CMK (cell line): ENCODE data around the gene PKP4.
"Not testable (repeated sequence)": the region's sequence is repeated elsewhere in the genome, so short reads cannot be mapped to it uniquely, and the experiment has no call there.

Source experiments
- DNase-seq: peaks from one replicate; pipeline ENCODE4 v3.0.0-alpha.2; 2010; ENCODE audit warnings: low read depth

The PKP4 gene

DNA sequence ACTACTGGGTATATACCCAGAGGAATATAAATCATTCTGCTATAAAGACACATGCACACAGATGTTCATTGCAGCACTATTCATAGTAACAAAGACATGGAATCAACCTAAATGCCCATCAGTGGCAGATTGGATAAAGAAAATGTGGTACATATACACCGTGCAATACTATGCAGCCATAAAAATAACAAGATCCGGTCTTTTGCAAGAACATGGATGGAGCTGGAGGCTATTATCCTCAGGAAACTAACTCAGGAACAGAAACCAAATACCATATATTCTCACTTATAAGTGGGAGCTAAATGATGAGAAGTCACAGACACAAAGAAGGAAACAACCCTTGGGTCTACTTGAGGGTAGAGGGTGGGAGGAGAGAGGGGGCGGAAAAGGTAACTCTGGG, 16.5 kb downstream of the PKP4 start:
- DNase-seq, result not testable (repeated sequence)

DNA sequence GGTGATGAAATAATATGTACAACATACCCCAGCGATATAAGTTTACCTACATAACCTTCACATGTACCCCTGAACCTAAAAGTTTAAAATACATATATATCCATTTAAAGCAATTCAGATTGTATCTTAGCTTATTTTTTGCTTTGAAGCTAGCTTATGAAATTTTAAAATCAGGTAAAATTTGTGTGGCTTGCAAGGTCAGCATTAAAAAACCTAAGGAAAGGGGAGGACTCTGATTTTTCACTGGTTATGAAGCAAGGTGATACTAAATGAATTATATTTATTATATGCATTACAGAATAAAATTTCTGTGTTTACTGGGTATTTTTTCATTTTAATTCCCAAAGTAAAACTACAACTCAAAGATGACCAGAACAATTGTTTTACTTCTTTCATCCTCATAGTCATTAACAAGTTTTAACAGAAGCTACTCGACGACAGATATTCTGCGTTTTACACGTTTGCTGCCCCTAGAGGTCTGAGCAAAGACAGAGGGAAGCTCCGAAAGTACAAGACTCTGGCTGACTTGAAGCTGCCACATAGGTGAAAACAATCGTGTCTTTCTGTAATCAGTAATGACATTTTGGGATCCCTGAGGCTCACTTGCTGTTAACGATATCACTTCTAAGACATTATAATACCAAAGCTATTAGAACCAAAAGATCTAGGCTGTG, 17.1 kb downstream of the PKP4 start:
- DNase-seq, result no peak

DNA sequence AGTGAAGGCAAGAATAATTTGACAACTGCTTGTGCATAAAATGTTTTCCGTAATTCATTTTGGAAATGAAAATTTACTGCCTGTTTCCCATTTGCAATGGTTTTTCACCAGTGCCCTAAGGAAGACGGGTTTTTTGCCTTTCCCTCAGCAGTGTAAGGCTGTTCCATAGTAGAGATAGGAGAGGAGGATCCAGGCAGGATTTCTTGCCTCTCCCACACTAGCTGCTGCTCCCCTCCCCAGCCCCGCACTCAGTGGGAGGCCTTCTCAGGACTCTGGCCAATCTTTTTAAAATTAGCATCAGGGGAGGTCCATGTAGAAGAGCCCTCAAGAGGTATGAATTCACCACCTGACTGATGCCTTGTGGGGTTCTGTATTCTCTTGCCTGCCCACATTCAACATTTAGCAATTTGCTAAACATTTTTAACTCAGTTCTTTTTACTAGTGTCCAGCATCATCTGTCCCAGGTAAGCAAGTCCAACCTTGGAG, 17.8 kb downstream of the PKP4 start:
- DNase-seq, result not testable (repeated sequence)

DNA sequence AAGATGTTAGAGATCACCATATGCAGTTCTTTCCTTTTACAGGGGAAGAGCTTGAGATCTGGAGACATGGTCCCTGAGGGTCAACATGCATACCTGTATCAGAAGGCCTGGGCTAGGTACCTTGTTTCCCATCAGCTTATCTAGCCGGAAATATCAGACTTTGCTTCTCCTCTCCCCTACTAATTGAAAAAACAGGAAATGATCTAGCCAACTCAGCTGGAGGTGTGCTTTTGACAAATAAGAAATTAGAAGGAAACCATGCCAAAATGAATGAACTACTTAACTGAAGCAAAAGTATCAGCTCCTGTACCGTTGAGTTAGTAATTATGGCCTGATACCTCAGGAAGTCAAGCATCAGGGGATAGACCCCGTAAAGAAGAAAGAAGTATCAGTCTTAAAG, 20.4 kb downstream of the PKP4 start:
- no peak for DNase-seq

DNA sequence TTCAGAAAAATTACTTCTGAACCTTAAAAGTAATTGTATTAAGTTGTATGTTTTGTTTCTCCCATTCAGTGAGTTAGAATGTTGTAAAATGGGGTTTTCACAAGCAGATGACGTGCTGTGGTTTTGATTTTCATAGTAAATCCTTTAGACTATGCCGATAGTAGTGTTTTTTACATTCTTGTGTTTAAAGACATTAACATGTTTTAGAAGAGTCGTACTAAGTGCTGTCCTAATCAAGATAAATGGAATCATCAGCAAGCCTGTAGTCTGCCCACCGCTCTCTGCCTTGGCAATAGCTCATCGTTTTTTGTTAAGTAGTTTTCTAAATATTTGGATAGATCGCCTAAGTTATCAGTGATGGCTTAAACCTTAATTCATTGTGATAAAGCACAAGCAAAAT, 21.5 kb downstream of the PKP4 start:
- no peak for DNase-seq

DNA sequence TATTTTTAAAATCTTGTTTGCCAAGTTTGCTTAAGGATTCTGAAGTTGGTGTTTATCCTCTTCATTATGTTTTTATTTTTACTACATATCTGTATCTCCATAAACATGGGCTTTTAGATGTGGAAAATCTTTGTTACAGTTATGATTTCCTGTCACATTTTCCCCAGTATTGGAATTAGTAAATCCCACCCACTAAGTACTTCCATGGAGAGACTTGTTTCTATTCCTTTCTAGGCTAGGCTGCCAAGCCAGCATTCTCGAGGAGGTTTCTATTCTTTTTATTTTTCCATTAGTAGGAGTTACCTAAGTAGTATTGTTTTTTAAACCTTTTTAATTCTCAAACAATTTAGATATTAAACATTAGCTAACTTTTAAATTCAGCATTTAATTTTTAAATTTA, 22.1 kb downstream of the PKP4 start:
- no peak for DNase-seq

DNA sequence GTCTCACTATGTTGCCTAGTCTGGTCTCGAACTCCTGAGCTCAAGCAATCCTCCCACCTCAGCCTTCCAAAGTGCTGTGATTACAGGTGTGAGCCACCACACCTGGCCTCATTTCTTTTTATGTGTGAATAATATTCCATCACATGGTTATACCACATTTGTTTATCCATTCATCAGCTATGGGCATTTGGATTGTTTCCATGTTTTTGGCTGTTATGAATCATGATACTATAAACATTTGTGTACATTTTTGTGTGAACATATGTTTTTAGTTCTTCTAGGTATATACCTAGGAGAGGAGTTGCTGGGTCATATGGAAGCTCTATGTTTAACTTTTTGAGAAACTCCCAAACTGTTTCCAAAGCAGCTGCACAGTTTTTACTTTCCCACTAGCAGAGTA, 24.4 kb downstream of the PKP4 start:
- DNase-seq, result no peak

DNA sequence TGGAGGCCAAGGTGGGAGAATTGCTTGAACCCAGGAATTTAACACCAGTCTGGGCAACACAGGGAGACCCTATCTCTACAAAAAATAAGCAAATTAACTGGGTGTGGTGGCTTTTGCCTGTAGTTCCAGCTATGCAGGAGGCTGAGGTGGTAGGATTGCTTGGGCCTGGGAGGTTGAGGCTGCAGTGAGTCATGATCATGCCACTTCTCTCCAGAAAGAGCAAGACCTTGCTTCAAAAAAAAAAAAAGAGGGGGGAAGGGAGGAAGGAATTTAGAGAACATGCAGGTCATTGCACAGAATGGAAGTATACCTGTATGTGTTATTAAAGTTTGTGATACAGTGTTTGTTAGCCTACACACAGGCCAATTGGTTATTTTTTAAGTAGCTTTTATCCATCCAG, 25.8 kb downstream of the PKP4 start:
- DNase-seq, result no peak

DNA sequence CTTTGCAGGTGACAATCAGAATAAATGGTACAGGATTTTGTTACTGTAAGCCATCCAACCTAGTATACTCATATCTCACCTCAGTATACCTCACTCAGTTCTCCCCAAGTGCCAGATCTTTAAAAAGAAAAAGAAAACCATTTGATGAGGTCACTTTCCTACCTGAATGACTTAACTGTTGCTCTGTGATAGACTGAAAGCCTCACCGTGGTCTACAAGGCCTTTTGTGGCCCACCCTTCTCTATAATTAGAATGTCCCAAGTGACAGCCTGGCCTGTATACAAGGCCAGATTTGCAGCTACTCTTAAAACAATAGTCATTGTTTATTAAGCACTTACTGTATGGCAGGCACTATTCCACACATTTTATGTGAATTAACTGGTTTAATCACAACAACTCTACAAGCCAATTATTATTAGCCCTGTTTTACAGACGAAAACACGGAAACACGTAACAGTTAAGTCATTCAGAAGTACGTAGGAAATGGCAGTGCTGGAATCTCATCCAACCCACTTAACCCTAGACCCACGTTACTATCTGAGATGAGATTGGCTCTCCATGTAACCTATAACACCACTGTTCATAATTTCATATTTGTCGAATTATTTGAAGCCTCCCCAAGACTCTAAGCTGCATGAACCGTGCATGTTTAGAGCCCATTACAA, 28.3 kb downstream of the PKP4 start:
- no peak for DNase-seq

DNA sequence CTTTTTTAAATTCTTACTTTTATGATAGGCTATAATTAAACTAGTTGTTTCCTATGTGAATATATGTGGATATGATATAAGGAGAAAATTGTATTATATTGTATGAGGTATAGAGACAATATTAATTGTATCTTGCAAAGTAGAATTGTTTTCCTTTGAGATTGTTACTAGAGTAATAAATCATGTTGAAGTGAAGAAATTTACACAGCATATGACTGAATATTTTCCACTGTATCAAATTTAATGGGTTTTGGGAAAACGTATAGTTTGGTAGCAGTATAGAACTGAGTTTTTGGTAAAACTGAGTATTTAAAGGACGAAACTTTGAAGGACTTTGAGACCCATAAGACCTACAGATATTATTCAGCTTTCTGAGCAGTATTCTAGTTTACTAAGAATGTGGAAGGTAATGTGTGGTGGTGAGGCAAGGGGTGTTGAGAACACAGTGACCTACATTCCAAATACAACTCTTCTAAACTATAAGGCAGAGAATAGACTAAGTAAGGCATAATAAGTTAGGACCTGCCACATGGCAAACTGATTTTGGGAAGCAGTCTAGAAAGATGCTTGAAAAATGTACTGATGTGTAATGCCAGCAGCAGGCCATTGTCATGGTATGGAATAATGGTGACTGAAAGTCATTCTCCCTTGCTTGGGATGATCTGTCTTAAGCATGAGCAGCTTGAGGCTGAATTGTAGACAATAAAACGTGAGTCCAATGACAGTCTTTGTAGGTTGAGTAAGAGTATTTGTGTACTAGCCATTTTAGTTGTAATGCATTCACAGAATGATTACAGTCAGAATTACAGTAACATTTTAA, 29.6 kb downstream of the PKP4 start:
- DNase-seq, result no peak

DNA sequence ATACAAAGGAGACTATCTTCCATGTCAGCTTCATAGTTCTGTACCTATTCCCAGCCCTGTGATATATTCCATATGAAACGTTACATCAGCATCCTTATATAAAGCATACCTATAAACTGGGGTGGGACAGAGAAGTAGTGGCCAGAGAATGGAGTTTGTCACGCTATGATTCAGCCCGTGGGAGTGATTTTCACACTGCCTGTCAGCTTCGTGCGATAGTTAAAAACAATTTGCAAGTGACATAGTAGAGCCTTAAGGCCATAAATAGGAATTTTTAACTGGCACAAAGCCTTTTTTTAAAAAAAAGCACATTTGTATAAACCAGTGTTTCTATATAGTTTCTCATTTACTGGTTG, 30.2 kb downstream of the PKP4 start:
- DNase-seq, result no peak

DNA sequence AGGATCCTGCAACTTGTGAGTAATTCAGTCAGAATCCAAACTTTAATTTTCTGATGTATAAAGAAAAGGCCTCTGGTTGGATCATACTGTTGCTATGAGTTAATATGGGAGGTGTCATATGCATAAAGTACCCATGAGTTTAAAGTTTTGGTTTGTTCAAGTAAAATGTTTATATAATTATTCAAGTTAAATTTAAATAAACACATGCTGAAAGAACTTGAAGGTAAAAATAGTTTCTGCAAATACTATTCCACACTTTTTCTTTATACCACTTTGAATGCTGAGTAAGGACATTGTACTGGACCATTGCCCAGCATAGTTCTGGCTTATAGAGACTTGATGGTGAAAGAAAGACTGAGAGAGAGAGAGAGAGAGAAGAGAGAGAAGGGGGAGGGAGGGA, 30.7 kb downstream of the PKP4 start:
- no peak for DNase-seq

DNA sequence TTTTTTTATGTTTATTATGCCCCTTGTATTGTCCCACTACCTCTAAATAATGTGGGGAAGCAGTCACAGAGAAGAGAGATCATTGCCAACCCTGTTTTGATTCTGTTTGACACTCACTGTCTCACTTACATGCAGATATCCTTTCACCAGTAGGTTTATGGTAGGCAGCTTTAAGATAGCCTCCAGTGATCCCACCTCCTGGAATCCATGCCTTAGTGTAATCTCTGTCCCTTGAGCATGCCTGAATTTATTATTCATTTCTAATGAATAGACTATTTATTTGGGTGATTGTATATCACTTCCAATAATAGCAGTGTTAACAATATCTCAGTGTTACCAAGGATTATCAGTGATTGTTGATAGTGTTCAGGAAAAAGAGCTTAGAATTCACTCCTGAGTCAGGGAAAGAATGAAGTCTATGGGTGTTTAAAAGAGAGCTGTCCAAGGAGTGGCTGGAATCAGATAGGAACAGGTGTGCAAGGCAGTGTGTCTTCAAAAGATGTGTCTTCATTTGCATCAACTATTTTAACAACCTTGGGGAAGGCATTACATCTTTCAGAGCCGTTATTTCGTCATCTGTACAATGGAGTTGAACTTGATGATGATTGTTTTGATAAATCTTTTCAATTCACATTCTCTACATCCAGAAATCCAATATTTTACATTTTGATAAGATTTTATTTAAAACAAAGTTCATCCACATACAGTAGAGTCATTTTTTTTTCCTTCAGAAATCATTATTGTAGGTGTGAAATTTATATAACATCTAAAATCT, 31.9 kb downstream of the PKP4 start:
- DNase-seq, result no peak

DNA sequence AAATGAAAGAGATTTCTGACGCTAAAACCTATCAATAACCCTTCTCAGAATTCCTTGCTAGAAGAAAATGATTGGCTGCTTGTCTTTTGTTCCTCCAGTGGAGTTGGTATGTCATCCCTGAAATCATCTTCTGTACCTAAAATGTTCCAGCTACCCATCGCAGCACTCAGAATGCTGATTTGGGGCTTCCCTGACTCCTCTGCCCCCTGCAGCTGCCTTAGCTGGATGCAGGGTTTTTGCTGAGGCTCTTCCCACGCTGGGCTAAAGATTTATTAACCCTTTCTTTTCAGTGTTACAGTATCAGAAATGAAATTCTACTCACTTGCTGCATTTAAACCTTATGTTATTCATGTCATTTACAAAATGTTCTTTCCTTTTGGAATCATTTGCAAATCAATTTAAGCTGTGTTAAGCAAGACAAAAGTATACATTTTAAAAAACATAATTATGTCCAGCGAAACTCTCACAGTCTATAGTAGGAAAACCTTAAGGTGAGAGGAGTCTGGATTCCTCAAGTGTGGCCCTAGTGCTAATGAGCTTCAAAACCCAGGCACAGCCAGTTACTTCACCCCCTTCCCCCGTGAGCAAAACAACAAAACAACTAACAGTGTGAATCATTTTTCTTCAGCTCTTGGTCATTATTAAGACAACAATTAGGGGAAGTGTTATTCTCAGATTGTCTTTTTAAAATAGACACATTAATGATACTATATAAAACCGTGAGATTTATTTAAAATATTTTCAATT, 32.8 kb downstream of the PKP4 start:
- DNase-seq, result no peak

DNA sequence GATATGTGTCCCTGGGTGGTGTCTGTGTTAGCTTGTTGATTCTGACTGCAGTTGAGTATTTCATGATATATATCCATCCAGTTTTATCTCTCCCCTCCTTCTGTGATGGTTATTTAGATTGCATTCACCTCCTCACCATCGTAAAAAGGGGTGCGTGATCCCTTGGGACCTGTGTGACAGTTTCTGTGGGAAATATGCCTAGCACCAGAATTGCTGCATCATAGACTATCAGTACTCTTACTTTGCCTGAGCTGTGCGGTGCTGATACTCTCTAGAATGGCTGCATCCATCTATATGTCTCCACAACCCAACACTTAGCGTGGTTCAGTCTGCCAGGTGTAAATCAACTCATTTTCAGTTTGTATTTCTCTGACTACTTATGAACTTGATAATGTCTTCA, 34.3 kb downstream of the PKP4 start:
- no peak for DNase-seq

DNA sequence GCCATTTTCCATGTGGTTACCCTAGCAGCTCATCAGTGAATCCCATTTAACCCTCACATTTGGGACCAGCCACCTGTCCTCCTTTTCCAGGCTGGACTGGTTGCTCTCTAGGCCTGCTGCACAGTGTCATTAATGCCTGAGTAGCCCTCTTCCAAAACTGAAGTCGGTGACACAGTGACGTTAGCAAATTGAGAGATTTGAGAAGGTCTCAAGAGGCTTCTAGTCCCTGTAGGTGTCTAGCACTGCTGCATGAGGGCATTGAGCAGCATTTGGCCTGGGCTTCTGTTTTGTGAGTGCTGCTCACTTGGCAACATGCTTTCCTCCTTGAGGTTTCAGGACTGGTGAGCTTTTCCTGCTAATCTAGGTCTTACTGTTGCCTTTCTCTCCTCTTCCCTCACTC, 36.7 kb downstream of the PKP4 start:
- DNase-seq, result no peak

DNA sequence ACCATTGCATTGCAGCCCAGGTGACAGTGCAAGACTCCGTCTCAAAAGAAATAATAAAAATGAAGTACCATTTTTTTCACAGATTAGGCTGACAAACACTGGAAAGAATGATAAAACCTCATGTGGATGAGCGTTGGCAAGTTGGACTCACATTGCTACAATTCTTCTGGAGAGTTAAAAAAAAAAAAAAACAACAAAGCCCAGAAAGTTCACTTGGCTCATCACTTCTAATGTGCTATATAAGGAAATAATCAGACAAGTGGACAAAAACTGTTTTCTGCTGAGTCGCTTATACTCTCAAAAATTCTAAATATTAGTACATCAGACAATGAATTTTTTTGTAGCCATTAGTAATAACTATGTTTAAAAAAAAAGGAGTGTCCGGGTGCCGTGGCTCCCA, 38.4 kb downstream of the PKP4 start:
- no peak for DNase-seq

DNA sequence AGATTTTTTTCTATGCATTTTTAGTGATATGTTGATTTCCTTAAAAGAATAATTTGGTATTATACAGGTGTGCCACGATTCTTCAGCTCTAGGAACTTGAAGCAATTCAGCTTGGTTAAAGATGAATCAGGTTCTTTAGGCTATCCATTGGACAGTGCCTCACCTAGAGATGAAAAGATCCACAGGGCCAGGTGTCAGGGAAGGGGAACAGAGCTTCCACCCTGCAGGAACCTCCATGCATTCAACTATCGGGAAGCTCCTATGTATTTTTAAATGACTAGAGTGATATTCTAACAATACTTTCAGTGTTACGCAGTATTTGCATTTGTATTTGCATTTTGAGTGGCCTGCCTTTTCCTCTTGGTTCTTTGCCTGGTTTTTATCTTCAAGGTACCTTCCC, 40.2 kb downstream of the PKP4 start:
- no peak for DNase-seq

DNA sequence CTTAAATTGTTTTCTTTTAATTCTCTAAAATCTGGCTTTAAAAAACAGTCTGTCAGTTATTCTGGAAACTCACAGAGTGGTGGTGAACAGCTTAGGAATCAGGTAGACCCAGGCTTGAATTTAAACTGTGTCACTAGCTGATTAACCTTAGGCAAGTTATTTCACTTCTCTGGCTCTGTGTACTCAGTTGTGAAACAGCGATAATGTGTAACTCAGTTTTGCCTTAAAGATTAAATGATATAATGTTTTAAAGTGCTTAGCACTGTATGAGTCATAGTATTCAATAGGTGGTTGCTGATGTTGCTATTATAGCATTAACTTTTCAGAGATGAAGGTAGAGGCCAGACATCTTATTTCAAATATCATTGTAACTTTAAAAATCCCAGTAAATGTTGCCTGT, 40.7 kb downstream of the PKP4 start:
- no peak for DNase-seq

DNA sequence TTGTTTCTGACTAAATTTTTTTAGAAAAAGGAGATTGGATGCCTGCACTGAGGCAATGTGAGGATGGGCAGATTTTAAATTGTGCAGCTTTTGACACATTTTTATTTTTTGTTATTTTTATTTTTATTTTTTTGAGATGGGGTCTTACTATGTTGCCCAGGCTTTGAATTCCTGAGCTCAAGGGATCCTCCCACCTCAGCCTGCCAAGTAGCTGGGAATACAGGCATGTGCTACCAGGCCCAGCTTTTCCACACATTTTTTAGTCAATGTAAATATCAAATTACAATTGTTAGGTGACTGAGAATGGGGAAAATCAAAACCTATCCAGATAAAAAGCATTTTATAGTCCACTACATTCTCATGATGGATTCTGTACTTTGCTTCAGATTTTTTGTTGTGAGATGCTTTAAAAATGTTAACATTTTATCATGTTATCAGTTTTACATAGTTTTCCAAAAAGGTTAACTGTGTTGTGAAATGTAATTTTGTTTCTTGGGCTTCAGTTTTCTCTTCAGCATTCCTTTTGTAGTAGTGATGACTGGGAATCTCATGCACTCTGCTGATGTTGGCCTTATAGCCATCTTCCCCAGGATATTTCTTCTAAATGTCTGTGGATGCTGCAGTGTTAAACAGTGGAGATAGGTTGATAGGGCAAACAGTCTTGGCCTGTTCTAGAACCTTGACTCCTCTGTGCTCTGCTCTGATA, 41.4 kb downstream of the PKP4 start:
- DNase-seq, result no peak

DNA sequence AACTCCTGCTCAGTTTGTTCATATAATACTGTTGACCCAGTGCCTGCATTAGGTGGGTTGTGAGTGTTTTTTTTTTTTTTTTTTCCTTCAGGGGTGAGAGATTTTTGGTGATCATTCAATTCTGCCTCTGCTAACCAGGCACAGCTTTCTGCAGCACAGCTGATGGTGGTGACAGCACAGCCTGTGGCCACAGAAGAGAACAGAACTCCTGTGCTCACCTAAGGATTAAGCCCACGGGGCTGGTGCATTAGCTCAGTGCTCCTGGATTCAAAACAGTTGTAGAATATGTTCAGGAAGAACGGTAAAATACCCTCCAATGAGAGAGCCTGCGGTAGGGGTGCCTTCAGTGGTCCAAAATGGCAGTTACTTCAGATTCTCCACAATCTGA, 42.0 kb downstream of the PKP4 start:
- no peak for DNase-seq
